ENCODE measurements around the gene LCA5. TPM values are rescaled to one million over a fixed set of nuclear protein-coding genes. Genes with fewer than 3 reads are reported as not detected.

Gene LCA5
- total RNA-seq, 3 donors from 2014 or later: 8.0 to 15.2 (median 8.2) TPM

GRCh38 chr6:79546186-79546585, 9.0 kb upstream of the LCA5 start:
- Histone ChIP-seq H3K36me3 (no peaks in the 10 kb centered on the region), H3K4me1 (no peaks in the 10 kb centered on the region), H3K27ac (peak overlapping the region in 1 of 2 donors; percentile 85), H3K4me3 (no peak overlapping the region), H3K27me3 (no peaks in the 10 kb centered on the region), H3K9me3 (no peaks in the 10 kb centered on the region)
- no peak for DNase-seq (ENCODE audit: low spot score in 2 of 2)
- intact Hi-C loops (cut with DNase I; ENCODE audit: low total_unique reads): no loop called here
- TF ChIP-seq POLR2A (IDR thresholded peaks at IDR 0.05): no peak
- no peak for TF ChIP-seq CTCF (IDR thresholded peaks at IDR 0.05)
- TF ChIP-seq POLR2AphosphoS5 (IDR thresholded peaks at IDR 0.05): no peak

DNA sequence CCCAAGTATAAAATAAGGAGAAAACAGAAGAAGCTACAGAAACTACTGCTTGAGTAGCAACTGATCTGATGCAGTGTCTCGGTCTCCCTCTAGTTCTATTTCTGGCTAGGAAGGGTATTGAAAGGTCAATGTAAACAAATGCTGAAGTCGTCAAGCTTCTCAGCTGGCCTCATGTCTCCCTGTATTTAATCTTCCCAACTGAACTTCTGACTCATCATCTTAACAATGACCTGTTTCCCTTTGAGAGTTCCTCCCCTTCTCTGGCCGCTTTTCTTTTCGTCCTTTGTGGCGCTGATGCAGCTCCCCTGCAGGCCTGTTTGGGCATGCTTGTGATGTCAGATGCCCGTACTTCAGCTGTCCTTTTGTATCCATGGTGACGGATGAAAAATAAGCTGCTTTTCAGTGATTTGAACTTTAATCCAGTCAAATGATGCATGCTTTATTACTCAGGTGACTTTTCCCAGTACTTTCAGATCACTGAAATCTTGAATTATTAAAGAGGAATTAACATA, 7.8 kb upstream of the LCA5 start:
- intact Hi-C loops (cut with DNase I; ENCODE audit: low total_unique reads): no loop called here

GRCh38 chr6:79544299-79544927, 7.2 kb upstream of the LCA5 start:
- TF ChIP-seq POLR2A (IDR thresholded peaks at IDR 0.05) (no peak), CTCF (IDR thresholded peaks at IDR 0.05) (no peak), POLR2AphosphoS5 (IDR thresholded peaks at IDR 0.05) (no peak)
- intact Hi-C loops (cut with DNase I; ENCODE audit: low total_unique reads): no loop called here
- H3K4me3 ChIP-seq: peak overlapping the region in 2 of 3 donors; percentile 16 to 46
- H3K9me3 ChIP-seq: no peaks in the 10 kb centered on the region
- no peak for DNase-seq (ENCODE audit: low spot score in 2 of 2)
- no peaks in the 10 kb centered on the region for H3K27me3 ChIP-seq
- no peaks in the 10 kb centered on the region for H3K4me1 ChIP-seq
- H3K36me3 ChIP-seq: no peaks in the 10 kb centered on the region
- peak overlapping the region; percentile 76 to 85 for H3K27ac ChIP-seq

More for the DNA sequence above, 7.8 kb upstream of the LCA5 start:
- H3K4me3 ChIP-seq: peak overlapping the region in 2 of 3 donors; percentile 16 to 46
- TF ChIP-seq POLR2A (IDR thresholded peaks at IDR 0.05) (no peak), CTCF (IDR thresholded peaks at IDR 0.05) (peak; percentile 30 to 82 (median 60)), POLR2AphosphoS5 (IDR thresholded peaks at IDR 0.05) (peak in 2 of 3 donors; percentile 24 to 46)
- peak; percentile 66 to 84 for DNase-seq (ENCODE audit: low spot score in 2 of 2)
- H3K4me1 ChIP-seq: no peaks in the 10 kb centered on the region
- no peaks in the 10 kb centered on the region for H3K36me3 ChIP-seq
- no peaks in the 10 kb centered on the region for H3K9me3 ChIP-seq
- no peaks in the 10 kb centered on the region for H3K27me3 ChIP-seq
- peak overlapping the region; percentile 76 to 85 for H3K27ac ChIP-seq

- no peak for DNase-seq (ENCODE audit: low spot score in 2 of 2)
- H3K27ac ChIP-seq: peak overlapping the region; percentile 76 to 85
- no peaks in the 10 kb centered on the region for H3K4me1 ChIP-seq
- TF ChIP-seq POLR2A (IDR thresholded peaks at IDR 0.05) (no peak), CTCF (IDR thresholded peaks at IDR 0.05) (no peak), POLR2AphosphoS5 (IDR thresholded peaks at IDR 0.05) (no peak)
- no peaks in the 10 kb centered on the region for H3K27me3 ChIP-seq
- H3K9me3 ChIP-seq: no peaks in the 10 kb centered on the region
- intact Hi-C loops (cut with DNase I; ENCODE audit: low total_unique reads): no loop called here
- no peak overlapping the region for H3K4me3 ChIP-seq
- H3K36me3 ChIP-seq: no peaks in the 10 kb centered on the region
Observed at GRCh38 chr6:79543886-79544285, 6.7 kb upstream of the LCA5 start.

GRCh38 chr6:79543411-79543810, 6.2 kb upstream of the LCA5 start:
- Histone ChIP-seq H3K36me3 (no peaks in the 10 kb centered on the region), H3K27me3 (no peaks in the 10 kb centered on the region), H3K27ac (peak overlapping the region in 1 of 2 donors; percentile 85), H3K9me3 (no peaks in the 10 kb centered on the region), H3K4me1 (no peaks in the 10 kb centered on the region), H3K4me3 (no peak overlapping the region)
- intact Hi-C loops (cut with DNase I; ENCODE audit: low total_unique reads): no loop called here
- TF ChIP-seq POLR2A (IDR thresholded peaks at IDR 0.05): no peak
- no peak for TF ChIP-seq POLR2AphosphoS5 (IDR thresholded peaks at IDR 0.05)
- TF ChIP-seq CTCF (IDR thresholded peaks at IDR 0.05): no peak
- no peak for DNase-seq (ENCODE audit: low spot score in 2 of 2)
